ENCODE data around the gene RSU1. TPM values are rescaled to one million over a fixed set of nuclear protein-coding genes. Genes with fewer than 3 reads are reported as not detected.

The RSU1 gene
- polyA plus RNA-seq, 3 donors, result 45.7 to 111 (median 100) TPM

DNA sequence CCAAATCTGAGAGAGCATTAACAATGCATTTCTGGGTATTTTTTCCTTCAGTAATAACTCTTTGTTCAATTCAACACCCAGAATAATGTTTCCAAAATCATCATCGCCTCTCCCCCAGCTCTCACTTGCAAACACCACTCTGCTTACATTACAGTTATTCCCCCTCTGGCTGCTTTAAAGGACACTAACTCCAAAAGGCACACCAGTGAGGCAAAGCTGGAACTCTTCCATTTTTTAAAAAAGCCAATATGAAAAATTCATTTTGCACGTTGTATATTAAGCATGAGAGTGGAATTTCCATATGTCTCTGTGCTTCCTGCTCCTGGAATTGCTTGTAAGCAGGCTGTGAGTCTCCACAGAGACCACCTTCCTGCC lies 204.3 kb downstream of the RSU1 start:
- Histone ChIP-seq H3K4me1 (ENCODE audit: control insufficient read depth in 1 of 2, insufficient read depth in 2 of 2, low read length in 2 of 2) (no peaks in the 10 kb centered on the region), H3K9ac (ENCODE audit: insufficient read depth, low read length, poor library complexity, severe bottlenecking) (no peak overlapping the region), H3K4me2 (replicated peaks; ENCODE audit: extremely low read depth, low read length, poor library complexity, severe bottlenecking) (no peak overlapping the region), H4K20me1 (ENCODE audit: insufficient read depth, low read length) (no peaks in the 10 kb centered on the region), H3K9me3 (replicated peaks in 1 of 2; ENCODE audit: control insufficient read depth in 1 of 2, insufficient read depth in 1 of 2, low read length in 2 of 2) (no peaks in the 10 kb centered on the region), H2AFZ (ENCODE audit: insufficient read depth, low read depth, low read length, poor library complexity, severe bottlenecking) (no peak overlapping the region), H3K27me3 (ENCODE audit: control insufficient read depth in 2 of 2, insufficient read depth in 2 of 2, low read length in 2 of 2) (no peaks in the 10 kb centered on the region), H3K36me3 (replicated peaks in 1 of 2; ENCODE audit: control insufficient read depth in 1 of 2, insufficient read depth in 2 of 2, low read length in 2 of 2) (no peaks in the 10 kb centered on the region), H3K4me3 (replicated peaks in 1 of 3; ENCODE audit: low read depth in 2 of 3, low read length in 3 of 3) (no peak overlapping the region), H3K27ac (ENCODE audit: low read depth in 1 of 2, low read length in 2 of 2) (no peak overlapping the region), H3K79me2 (ENCODE audit: insufficient read depth, low read length) (no peaks in the 10 kb centered on the region)
- Mint-ChIP-seq H3K27me3 (ENCODE audit: low read depth in 3 of 3) (peaks cover 0 to 1% (median 0%) of the 10 kb centered on the region in 3 donors), H3K9me3 (peaks cover 7 to 23% (median 20%) of the 10 kb centered on the region in 7 donors), H3K4me3 (no peak overlapping the region), H3K27ac (no peak overlapping the region), H3K36me3 (no peaks in the 10 kb centered on the region), H3K4me1 (no peaks in the 10 kb centered on the region)
- WGBS (ENCODE audit: insufficient coverage), result 100% methylated on average over 2 of the region's 2 CpGs
- no peak for DNase-seq
- TF ChIP-seq, protein P1, sequence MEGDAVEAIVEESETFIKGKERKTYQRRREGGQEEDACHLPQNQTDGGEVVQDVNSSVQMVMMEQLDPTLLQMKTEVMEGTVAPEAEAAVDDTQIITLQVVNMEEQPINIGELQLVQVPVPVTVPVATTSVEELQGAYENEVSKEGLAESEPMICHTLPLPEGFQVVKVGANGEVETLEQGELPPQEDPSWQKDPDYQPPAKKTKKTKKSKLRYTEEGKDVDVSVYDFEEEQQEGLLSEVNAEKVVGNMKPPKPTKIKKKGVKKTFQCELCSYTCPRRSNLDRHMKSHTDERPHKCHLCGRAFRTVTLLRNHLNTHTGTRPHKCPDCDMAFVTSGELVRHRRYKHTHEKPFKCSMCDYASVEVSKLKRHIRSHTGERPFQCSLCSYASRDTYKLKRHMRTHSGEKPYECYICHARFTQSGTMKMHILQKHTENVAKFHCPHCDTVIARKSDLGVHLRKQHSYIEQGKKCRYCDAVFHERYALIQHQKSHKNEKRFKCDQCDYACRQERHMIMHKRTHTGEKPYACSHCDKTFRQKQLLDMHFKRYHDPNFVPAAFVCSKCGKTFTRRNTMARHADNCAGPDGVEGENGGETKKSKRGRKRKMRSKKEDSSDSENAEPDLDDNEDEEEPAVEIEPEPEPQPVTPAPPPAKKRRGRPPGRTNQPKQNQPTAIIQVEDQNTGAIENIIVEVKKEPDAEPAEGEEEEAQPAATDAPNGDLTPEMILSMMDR (IDR thresholded peaks at IDR 0.05), result no peak
- intact Hi-C loops (cut with micrococcal nuclease), result no loop called here

DNA sequence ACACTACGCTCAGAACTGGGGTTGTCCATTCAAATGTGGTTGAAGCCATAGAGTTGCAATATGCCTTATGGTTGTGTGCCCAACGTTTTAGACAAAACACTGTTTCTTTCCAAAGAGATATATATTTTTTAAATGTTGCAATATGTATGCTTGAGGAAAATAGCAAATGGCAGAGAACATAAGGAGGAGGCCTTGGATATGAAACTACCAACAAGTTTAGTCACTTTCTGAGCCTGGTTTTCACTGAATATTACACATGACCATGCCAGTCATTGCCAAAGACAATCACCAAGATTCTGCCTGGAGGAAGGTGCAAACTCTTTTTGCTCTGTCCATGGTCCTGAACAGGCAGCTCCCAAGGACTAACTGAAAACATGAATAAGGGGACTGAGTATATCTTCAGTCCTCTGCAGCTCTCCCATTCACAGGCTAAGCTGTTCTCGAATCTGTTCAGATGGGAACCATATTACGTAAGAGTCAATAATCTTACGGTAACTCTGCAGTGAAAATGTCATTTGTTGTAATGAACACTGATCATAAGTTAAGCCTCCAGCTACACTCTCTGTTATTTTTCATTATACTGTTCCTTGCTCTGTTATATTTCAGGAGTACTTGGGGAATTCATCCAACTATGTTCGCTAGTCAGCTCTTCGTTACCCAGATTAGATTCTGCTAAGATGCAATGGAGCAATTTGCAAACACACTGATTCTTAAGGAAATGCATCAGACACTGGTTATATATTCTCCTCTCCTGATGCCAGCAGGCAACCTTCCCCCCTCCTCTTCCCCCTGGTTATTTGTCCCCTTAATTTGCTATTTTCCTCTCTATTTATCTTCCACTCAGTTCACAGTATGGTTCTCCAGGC lies 204.9 kb downstream of the RSU1 start:
- TF ChIP-seq, protein P1 (IDR thresholded peaks at IDR 0.05), result no peak
- Histone ChIP-seq H2AFZ (ENCODE audit: insufficient read depth, low read depth, low read length, poor library complexity, severe bottlenecking) (no peak overlapping the region), H3K9ac (ENCODE audit: insufficient read depth, low read length, poor library complexity, severe bottlenecking) (no peak overlapping the region), H3K36me3 (replicated peaks in 1 of 2; ENCODE audit: control insufficient read depth in 1 of 2, insufficient read depth in 2 of 2, low read length in 2 of 2) (no peaks in the 10 kb centered on the region), H3K9me3 (replicated peaks in 1 of 2; ENCODE audit: control insufficient read depth in 1 of 2, insufficient read depth in 1 of 2, low read length in 2 of 2) (no peaks in the 10 kb centered on the region), H3K79me2 (ENCODE audit: insufficient read depth, low read length) (no peaks in the 10 kb centered on the region), H3K4me2 (replicated peaks; ENCODE audit: extremely low read depth, low read length, poor library complexity, severe bottlenecking) (no peak overlapping the region), H3K4me3 (replicated peaks in 1 of 3; ENCODE audit: low read depth in 2 of 3, low read length in 3 of 3) (no peak overlapping the region), H3K4me1 (ENCODE audit: control insufficient read depth in 1 of 2, insufficient read depth in 2 of 2, low read length in 2 of 2) (no peaks in the 10 kb centered on the region), H3K27me3 (ENCODE audit: control insufficient read depth in 2 of 2, insufficient read depth in 2 of 2, low read length in 2 of 2) (no peaks in the 10 kb centered on the region), H3K27ac (ENCODE audit: low read depth in 1 of 2, low read length in 2 of 2) (no peak overlapping the region), H4K20me1 (ENCODE audit: insufficient read depth, low read length) (no peaks in the 10 kb centered on the region)
- 100% methylated on average over 2 of the region's 7 CpGs for WGBS (ENCODE audit: insufficient coverage)
- H3K4me3 Mint-ChIP-seq, result no peak overlapping the region
- no peaks in the 10 kb centered on the region for H3K4me1 Mint-ChIP-seq
- H3K36me3 Mint-ChIP-seq, result no peaks in the 10 kb centered on the region
- peaks cover 7 to 22% (median 17%) of the 10 kb centered on the region in 7 donors for H3K9me3 Mint-ChIP-seq
- intact Hi-C loops (cut with micrococcal nuclease), result no loop called here
- no peak for DNase-seq
- H3K27me3 Mint-ChIP-seq (ENCODE audit: low read depth in 3 of 3), result peaks cover 0 to 1% (median 0%) of the 10 kb centered on the region in 3 donors
- no peak overlapping the region for H3K27ac Mint-ChIP-seq
